Heart left ventricle (tissue), 13 donors: Measurements from ENCODE around the gene CIAO1.

Experiments
- CTCF ChIP-seq, 12 donors: fragments of 200-600 bp; sonication (generic) in 4 of 12; IDR thresholded peaks; one replicate each; pipeline versions ENCODE4 v1.5.0 to v1.8.0; 2018 to 2022; ENCODE audit warnings: antibody characterized with exemption in 12 of 12, mild to moderate bottlenecking in 5 of 12
- POLR2A ChIP-seq, 2 donors: fragments of 450-650 bp; IDR thresholded peaks; one replicate each; pipeline ENCODE4 v1.6.1; 2017; ENCODE audit warnings: antibody characterized with exemption in 2 of 2, mild to moderate bottlenecking in 2 of 2, moderate library complexity in 2 of 2
- donor health status: ischemic (EF 13 %, LVEDD 7.1; RV severe dilation, severe dysfunction).
- donor health status: DM: no; HTN: yes; CAD: no.
- donor health status: DM: no; HTN: no; CAD: no.
- donor health status: ischemic (EF 25% LVEDD 6.9; RV normal size, moderate dysfunction).
- donor health status: ischemic (EF 25% LVEDD 5.7; RV mildly dilated, moderate dysfunction).
- donor health status: ischemic (EF 35%, LVEDD 5.7; RV mildly dilated, moderate dysfunction).
- donor health status: nonischemic (EF 11% LVEDD 7.7; RV severe dilation, severe dysfunction).
- donor health status: DM: yes; HTN: yes; CAD: no.
- donor health status: PGD.
- donor health status: ischemic (EF 29% LVEDD 5.4; RV normal size, mild dysfunction).
- donor health status: nonischemic (EF 23%, LVEDD 6.1; RV moderate dilation, normal function).

DNA sequence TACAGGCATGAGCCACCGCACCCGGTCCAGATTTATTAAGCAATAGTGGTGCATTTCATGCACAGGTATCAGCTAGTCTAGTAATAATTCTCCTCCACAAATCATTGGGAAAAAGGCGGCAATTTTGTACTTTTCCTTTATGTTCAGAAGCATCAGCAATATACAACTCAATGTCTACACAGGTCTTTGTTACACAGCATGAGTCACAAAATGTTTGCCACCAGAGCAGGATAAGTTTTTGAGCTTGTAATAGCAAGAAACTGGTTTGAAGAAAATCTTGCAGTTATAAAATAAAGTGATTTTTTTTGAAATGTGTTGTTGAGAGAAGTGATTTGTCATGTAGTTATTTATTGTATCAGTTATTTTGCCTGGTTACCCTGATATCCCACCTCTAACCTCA is 54.3 kb downstream of the CIAO1 start:
- TF ChIP-seq CTCF (IDR thresholded peaks at IDR 0.05) = no peak
- TF ChIP-seq POLR2A (IDR thresholded peaks at IDR 0.05) = no peak
